ENCODE measurements around the gene TRIM26.
"Not testable (repeated sequence)": the region's sequence is repeated elsewhere in the genome, so short reads cannot be mapped to it uniquely, and the experiment has no call there.

TRIM26 gene

DNA sequence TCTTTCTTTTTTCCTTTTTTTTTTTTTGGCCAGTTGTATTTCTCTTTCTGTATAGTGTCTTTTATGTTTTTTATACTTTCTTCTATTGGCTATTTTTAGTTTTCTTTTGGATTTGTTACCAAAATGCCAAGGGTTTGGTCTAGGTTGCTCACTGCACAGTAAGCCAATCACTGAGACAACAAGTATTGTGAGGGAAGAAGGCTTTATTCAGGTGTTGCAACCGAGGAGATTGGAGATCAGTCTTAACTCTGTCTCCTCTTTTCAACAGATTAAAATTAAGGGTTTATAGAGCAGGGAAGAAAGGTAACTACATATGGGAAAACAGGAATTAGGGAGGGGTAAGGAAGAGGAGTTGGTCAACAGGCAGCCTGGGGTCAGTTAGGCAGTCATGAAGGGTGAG, 10.1 kb upstream of the TRIM26 start:
- peak overlapping the region in 1 of 2 donors; percentile 87 for H3K27ac Mint-ChIP-seq
- ATAC-seq (replicated peaks) (no peak), DNase-seq (no peak)
- H3K36me3 Mint-ChIP-seq (ENCODE audit: insufficient read depth) = no peaks in the 10 kb centered on the region
- peaks cover 0 to 5% of the 10 kb centered on the region in 2 donors for H3K9me3 Mint-ChIP-seq
- no peak overlapping the region for H3K4me3 Mint-ChIP-seq
- H3K27me3 Mint-ChIP-seq = peaks cover 0 to 11% of the 10 kb centered on the region in 2 donors
- H3K4me1 Mint-ChIP-seq (ENCODE audit: low read depth in 2 of 2) = peaks cover 9 to 19% of the 10 kb centered on the region in 2 donors

DNA sequence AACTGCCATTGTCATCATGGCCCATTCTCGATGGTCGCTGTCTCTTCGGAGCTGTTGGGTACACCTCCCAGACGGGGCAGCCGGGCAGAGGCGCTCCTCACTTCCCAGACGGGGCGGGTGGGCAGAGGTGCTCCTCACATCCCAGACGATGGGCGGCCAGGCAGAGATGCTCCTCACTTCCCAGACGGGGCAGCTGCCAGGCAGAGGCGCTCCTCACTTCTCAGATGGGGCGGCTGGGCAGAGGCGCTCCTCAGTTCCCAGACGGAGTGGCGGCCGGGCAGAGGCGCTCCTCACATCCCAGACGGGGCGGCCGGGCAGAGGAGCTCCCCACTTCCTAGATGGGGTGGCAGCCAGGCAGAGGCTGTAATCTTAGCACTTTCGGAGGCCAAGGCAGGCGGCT, 8.8 kb upstream of the TRIM26 start:
- H3K4me1 Mint-ChIP-seq (ENCODE audit: low read depth in 2 of 2); H3K36me3 Mint-ChIP-seq (ENCODE audit: insufficient read depth); H3K4me3 Mint-ChIP-seq; H3K27ac Mint-ChIP-seq; H3K9me3 Mint-ChIP-seq; ATAC-seq (replicated peaks); DNase-seq: not testable (repeated sequence)
- H3K27me3 Mint-ChIP-seq = peaks cover 0 to 11% of the 10 kb centered on the region in 2 donors

DNA sequence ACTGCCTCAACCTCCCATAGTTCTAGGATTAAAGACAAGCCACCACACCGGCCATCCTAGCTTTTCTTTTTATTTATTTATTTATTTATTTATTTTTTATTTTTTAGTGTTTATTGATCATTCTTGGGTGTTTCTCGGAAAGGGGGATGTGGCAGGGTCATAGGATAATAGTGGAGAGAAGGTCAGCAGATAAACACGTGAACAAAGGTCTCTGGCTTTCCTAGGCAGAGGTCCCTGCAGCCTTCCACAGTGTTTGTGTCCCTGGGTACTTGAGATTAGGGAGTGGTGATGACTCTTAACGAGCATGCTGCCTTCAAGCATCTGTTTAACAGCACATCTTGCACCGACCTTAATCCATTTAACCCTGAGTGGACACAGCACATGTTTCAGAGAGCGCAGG, 8.2 kb upstream of the TRIM26 start:
- not testable (repeated sequence) for H3K4me3 Mint-ChIP-seq; H3K27ac Mint-ChIP-seq; H3K36me3 Mint-ChIP-seq (ENCODE audit: insufficient read depth); H3K9me3 Mint-ChIP-seq; DNase-seq; H3K4me1 Mint-ChIP-seq (ENCODE audit: low read depth in 2 of 2); ATAC-seq (replicated peaks)
- peaks cover 0 to 11% of the 10 kb centered on the region in 2 donors for H3K27me3 Mint-ChIP-seq

DNA sequence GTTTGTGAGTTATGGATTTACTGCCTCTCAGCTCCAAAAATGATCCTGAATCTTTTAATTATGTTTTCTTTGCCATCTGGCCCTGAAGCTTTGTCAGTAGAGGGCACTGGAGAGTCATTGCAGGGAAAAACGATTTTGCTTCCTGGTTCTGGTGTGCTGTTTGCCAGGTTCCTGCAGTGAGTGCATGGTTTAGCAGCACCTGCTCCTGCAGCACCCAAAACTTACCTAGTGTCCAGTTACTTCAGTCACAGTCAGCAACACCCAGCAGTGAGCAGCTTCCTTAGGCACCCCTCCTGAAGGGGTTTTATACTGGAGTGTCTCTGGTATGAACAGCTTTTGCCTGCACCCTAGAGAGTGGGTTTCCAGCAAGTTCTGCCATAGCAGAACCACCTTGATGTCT, 6.0 kb upstream of the TRIM26 start:
- no peak overlapping the region for H3K4me3 Mint-ChIP-seq
- H3K27me3 Mint-ChIP-seq = peaks cover 0 to 11% of the 10 kb centered on the region in 2 donors
- DNase-seq (peak; percentile 37 to 57 (median 40)), ATAC-seq (replicated peaks) (peak; percentile 62)
- peaks cover 0 to 5% of the 10 kb centered on the region in 2 donors for H3K9me3 Mint-ChIP-seq
- H3K4me1 Mint-ChIP-seq (ENCODE audit: low read depth in 2 of 2) = peaks cover 12 to 19% of the 10 kb centered on the region in 2 donors
- peaks cover 3% of the 10 kb centered on the region for H3K36me3 Mint-ChIP-seq (ENCODE audit: insufficient read depth)
- H3K27ac Mint-ChIP-seq = no peak overlapping the region

DNA sequence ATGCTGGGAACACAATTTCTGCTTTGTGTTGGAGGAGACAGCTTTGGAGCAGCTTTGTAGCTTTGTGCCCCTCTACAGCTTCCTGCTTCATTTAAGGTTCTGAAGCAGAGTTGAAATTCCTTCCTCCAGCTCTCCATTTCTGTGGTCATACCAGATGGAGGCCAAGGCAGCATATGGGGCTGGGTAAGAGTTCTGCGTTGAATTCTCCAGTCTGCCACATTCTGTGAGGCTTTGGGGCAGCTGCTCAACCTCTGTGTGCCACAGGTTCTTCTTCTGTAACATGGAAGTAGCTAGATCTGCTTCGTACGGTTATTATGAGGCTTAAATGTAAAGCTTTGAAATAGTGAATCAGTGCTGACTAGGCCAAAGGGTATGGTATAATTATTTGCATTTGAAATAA, 2.9 kb upstream of the TRIM26 start:
- Mint-ChIP-seq H3K36me3 (ENCODE audit: insufficient read depth) (peaks cover 28% of the 10 kb centered on the region), H3K4me1 (ENCODE audit: low read depth in 2 of 2) (peaks cover 29 to 43% of the 10 kb centered on the region in 2 donors), H3K4me3 (peak overlapping the region in 1 of 2 donors; percentile 4), H3K9me3 (no peaks in the 10 kb centered on the region), H3K27me3 (no peaks in the 10 kb centered on the region), H3K27ac (no peak overlapping the region)
- ATAC-seq (replicated peaks) (no peak), DNase-seq (no peak)

DNA sequence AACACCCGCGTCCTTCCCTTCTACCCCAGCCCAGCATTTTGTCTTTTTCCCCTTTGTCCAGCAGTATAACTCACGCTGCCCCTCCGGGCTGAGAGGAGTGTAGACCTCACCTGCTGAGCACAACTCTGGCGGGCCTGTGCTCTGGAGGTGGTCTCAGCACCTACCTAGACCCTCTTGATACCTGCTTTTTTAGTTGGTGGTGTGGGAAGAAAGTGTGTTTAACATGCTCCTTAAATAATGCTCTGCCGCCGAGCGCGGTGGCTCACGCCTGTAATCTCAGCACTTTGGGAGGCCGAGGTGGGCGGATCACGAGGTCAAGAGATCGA, 1.4 kb upstream of the TRIM26 start:
- H3K9me3 Mint-ChIP-seq = no peaks in the 10 kb centered on the region
- DNase-seq (no peak), ATAC-seq (replicated peaks) (no peak)
- H3K27me3 Mint-ChIP-seq = no peaks in the 10 kb centered on the region
- peaks cover 40 to 56% of the 10 kb centered on the region in 2 donors for H3K4me1 Mint-ChIP-seq (ENCODE audit: low read depth in 2 of 2)
- peaks cover 31% of the 10 kb centered on the region for H3K36me3 Mint-ChIP-seq (ENCODE audit: insufficient read depth)
- peak overlapping the region; percentile 99 for H3K27ac Mint-ChIP-seq
- H3K4me3 Mint-ChIP-seq = peak overlapping the region; percentile 87 to 88

DNA sequence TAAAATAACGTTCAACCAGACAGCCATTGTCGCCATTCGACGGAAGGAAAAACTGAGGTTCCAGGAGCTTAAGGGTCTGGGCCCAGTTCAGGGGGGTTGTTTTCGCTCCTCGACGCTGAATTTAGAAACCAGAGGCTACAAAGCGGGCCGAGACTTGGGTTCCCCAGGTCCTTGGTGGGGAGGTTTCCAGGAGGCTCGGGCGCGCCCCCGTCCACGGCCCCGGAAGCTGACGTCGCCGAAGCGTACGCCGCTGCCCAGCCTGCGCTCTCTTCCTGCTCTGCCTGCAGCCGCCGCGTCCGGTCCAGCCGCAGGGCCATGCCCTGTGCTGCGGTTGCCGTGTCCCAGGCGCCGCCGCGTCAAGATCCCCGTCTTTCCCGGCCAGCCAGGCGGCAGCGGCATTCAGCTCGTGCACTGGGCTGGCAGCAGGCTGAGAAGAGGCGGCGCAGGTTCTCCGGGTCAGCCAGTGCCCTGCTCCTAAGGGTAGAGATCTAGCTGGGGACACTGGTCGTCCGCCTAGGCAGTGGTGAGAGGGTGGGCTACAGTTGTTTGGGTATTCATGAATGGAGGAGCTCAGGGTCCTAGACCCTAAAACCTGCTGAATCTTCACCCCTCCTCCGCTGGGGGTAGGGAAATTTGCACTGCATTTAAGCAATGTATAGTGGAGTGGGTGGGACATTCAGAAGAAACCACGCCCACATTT, 901 bp upstream of the TRIM26 start:
- Mint-ChIP-seq H3K4me3 (peak overlapping the region; percentile 87 to 88), H3K27me3 (no peaks in the 10 kb centered on the region), H3K36me3 (ENCODE audit: insufficient read depth) (peaks cover 31% of the 10 kb centered on the region), H3K4me1 (ENCODE audit: low read depth in 2 of 2) (peaks cover 40 to 52% of the 10 kb centered on the region in 2 donors), H3K27ac (peak overlapping the region; percentile 99), H3K9me3 (no peaks in the 10 kb centered on the region)
- peak; percentile 61 to 71 (median 65) for DNase-seq
- ATAC-seq (replicated peaks) = peak; percentile 62

DNA sequence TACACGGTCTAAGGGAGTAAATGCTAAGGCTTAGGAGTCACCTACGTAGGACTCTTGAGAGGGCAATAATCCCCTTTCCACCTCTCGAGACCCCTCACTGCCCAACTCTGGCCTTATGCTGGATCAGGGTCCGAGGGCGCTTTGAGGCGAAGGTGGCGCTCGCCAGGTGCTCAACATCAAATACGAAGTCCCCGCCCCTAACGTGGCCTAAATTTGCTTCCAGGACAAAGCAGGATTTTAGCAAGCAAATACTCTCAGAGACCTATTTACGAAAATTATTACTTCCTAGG, 406 bp upstream of the TRIM26 start:
- DNase-seq = no peak
- no peaks in the 10 kb centered on the region for H3K9me3 Mint-ChIP-seq
- H3K27me3 Mint-ChIP-seq = no peaks in the 10 kb centered on the region
- H3K4me1 Mint-ChIP-seq (ENCODE audit: low read depth in 2 of 2) = peaks cover 43 to 56% of the 10 kb centered on the region in 2 donors
- peak overlapping the region; percentile 99 for H3K27ac Mint-ChIP-seq
- peaks cover 31% of the 10 kb centered on the region for H3K36me3 Mint-ChIP-seq (ENCODE audit: insufficient read depth)
- no peak for ATAC-seq (replicated peaks)
- H3K4me3 Mint-ChIP-seq = peak overlapping the region; percentile 87 to 88

DNA sequence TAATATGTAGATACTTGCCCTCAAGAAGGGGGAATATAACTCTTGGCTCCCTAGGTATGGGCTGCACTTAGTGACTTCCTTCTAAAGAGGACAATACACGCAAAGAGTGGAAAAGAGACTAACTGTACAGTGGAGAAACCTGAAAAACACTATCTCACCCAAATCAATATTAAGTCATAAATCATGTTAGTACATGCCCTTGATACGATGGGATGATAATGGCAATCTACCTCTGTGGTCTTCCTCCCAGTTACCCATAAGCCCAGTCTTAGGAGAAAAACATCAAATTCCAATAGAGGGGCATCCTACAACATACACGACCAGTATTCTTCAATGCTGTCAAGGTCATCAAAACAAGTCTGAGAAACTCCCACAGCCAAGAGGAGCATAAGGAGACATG, 1.3 kb downstream of the TRIM26 start:
- Mint-ChIP-seq H3K4me3 (peak overlapping the region; percentile 87 to 88), H3K9me3 (no peaks in the 10 kb centered on the region), H3K36me3 (ENCODE audit: insufficient read depth) (peaks cover 36% of the 10 kb centered on the region), H3K27ac (peak overlapping the region; percentile 99), H3K27me3 (no peaks in the 10 kb centered on the region), H3K4me1 (ENCODE audit: low read depth in 2 of 2) (peaks cover 55 to 72% of the 10 kb centered on the region in 2 donors)
- ATAC-seq (replicated peaks) (no peak), DNase-seq (no peak)

DNA sequence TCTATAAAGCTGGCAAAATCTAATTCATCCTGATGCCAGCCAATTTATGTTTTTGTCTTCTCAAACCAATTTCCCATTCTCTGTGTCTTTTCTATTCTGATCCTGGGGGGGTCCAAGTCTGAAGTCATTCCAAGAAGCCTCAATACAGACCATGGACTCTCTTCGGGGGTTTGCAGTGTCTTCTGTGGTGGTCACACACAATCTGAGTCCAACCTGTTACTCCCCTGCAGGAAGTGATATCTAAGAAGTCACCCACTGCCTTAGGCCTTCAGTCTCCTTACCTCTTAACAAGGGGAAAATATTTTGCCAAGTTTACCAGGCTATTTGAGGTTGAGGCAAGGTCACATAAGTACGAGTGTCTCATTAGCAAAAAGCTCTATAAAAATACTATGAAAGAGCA, 1.9 kb downstream of the TRIM26 start:
- Mint-ChIP-seq H3K27me3 (no peaks in the 10 kb centered on the region), H3K36me3 (ENCODE audit: insufficient read depth) (peaks cover 36% of the 10 kb centered on the region), H3K4me1 (ENCODE audit: low read depth in 2 of 2) (peaks cover 59 to 78% of the 10 kb centered on the region in 2 donors), H3K27ac (peak overlapping the region; percentile 99), H3K9me3 (no peaks in the 10 kb centered on the region), H3K4me3 (peak overlapping the region; percentile 87 to 88)
- no peak for DNase-seq
- no peak for ATAC-seq (replicated peaks)

DNA sequence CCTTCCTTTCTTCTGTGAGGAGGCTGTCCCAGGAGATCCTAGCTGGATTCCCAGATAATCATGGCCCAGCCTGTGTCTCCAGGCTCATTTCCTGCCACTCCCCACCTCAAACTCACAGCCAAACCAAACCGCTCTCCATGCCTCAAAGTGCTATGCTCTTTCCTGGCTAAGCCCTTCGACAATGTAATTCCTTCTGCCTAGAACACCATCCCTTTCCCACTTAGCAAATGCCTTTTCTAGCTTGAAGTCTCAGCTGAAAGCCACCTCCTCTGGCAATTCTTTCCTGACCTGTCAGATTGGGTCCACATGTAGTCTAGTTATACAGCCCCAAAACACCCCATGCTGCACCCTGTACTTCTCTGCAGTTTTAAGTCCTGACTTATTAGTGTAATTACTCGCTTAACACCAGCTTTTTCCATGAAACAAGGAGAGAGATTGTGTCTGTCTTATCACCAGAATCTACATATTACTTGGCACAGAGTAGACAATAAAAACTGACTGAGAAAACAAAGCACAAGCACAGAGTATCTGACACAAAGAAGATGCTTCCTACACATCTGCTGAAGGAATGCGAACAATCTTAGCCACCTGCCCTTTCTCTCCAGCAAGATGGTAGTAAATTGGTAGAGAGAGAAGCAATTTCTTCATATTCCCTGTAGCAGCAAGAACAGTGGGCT, 5.4 kb downstream of the TRIM26 start:
- ATAC-seq (replicated peaks) (no peak), DNase-seq (no peak)
- Mint-ChIP-seq H3K27ac (peak overlapping the region; percentile 5 to 17), H3K27me3 (no peaks in the 10 kb centered on the region), H3K36me3 (ENCODE audit: insufficient read depth) (peaks cover 27% of the 10 kb centered on the region), H3K9me3 (no peaks in the 10 kb centered on the region), H3K4me3 (peak overlapping the region; percentile 4 to 26), H3K4me1 (ENCODE audit: low read depth in 2 of 2) (peaks cover 58 to 80% of the 10 kb centered on the region in 2 donors)

DNA sequence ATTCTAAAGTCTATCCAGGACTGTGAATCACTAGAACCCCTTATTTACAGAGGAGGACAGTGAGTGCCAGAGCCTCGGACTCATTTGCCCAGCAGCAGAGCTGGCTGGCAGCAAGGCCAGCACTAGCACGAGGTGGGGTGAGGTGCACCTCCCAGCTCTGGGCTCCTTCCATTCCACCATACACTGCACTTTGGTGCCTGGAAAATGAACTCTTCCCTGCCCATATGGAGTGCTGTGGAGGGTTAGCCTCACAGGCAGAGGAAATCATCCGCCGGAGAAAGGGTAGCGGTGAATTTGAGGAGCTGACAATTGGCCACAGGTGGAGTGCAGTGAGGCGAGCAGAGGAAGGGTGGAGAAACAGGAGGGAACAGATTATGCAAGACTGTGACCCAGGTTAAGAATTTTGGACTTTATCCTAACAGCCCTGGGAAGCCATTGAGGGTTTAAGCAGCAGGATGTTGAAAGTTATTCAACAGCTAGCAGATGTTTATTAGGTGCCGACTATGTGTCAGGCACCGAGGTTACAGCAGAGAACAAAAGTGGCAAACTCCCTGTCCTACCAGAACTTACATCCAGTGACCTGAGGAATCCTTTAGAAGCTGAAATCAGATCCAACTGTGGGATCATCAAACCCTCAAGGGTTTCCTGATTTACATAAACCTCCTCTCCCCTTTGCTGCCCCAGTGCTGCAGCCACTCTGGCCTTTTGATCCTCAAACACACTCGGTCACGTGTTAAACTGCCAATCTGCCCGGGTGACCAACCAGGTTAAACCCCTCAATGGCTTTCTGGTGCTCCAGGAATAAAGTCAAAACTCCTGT, 6.2 kb downstream of the TRIM26 start:
- ATAC-seq (replicated peaks) = no peak
- no peak for DNase-seq
- H3K4me1 Mint-ChIP-seq (ENCODE audit: low read depth in 2 of 2) = peaks cover 54 to 77% of the 10 kb centered on the region in 2 donors
- peak overlapping the region in 1 of 2 donors; percentile 23 for H3K4me3 Mint-ChIP-seq
- peak overlapping the region; percentile 5 to 17 for H3K27ac Mint-ChIP-seq
- peaks cover 23% of the 10 kb centered on the region for H3K36me3 Mint-ChIP-seq (ENCODE audit: insufficient read depth)
- H3K27me3 Mint-ChIP-seq = no peaks in the 10 kb centered on the region
- H3K9me3 Mint-ChIP-seq = no peaks in the 10 kb centered on the region

DNA sequence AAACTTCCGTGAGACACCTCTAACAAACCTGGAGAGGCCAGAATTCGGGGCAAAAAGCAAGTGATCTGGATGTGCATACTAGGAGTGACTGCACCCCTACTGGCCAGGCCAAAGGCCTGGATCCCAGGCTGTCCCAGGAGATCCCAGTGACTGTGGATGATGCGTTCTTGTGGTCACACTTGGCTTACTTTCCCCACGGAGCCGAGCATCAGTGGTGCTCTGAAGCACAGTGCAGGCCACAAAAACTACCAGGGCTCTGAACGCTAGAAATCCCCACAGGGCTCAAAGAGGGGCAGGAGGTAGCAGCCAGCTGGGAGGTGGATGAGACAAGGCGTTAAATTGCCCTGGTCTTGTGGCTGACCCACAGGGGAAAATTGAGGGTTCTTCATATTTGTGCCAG, 7.1 kb downstream of the TRIM26 start:
- ATAC-seq (replicated peaks) = no peak
- no peaks in the 10 kb centered on the region for H3K9me3 Mint-ChIP-seq
- no peak overlapping the region for H3K4me3 Mint-ChIP-seq
- DNase-seq = no peak
- H3K4me1 Mint-ChIP-seq (ENCODE audit: low read depth in 2 of 2) = peaks cover 52 to 70% of the 10 kb centered on the region in 2 donors
- H3K36me3 Mint-ChIP-seq (ENCODE audit: insufficient read depth) = peaks cover 28% of the 10 kb centered on the region
- H3K27ac Mint-ChIP-seq = peak overlapping the region; percentile 62 to 80
- H3K27me3 Mint-ChIP-seq = no peaks in the 10 kb centered on the region
